Right lobe of liver (tissue), 6 donors: ENCODE results near the gene RPS19. TPM values are rescaled to one million over a fixed set of nuclear protein-coding genes. Genes with fewer than 3 reads are reported as not detected.

Experiments
- ATAC-seq, 4 donors: fragments of 200-7000 bp; cut with Tn5 transposase; one replicate each; pipeline ENCODE4 v1.9.1; 2020; ENCODE audit warnings: mild to moderate bottlenecking in 4 of 4, moderate library complexity in 4 of 4
- DNase-seq, 3 donors: peaks; one replicate each; pipeline ENCODE4 v3.0.0-alpha.2; 2020
- H3K27ac ChIP-seq, 3 donors: fragments of 200-600 bp; one replicate each; pipeline ENCODE4 v1.8.0; 2022
- H3K27me3 ChIP-seq, 2 donors: fragments of 200-600 bp; one replicate each; pipeline ENCODE4 v1.8.0; 2022
- H3K36me3 ChIP-seq, 4 donors: fragments of 200-600 bp; sonication (generic) in 1 of 4; one replicate each; pipeline versions ENCODE4 v1.5.1 to v1.8.0; 2017 to 2022; ENCODE audit warnings: control low read depth in 1 of 4
- H3K4me1 ChIP-seq, 4 donors: fragments of 200-600 bp; sonication (generic) in 1 of 4; one replicate each; pipeline versions ENCODE4 v1.5.1 to v1.8.0; 2017 to 2022; ENCODE audit warnings: control low read depth in 1 of 4
- H3K4me3 ChIP-seq, 3 donors: fragments of 200-600 bp; one replicate each; pipeline ENCODE4 v1.8.0; 2022
- H3K9me3 ChIP-seq, 4 donors: fragments of 200-600 bp; sonication (generic) in 1 of 4; one replicate each; pipeline versions ENCODE4 v1.5.1 to v1.8.0; 2017 to 2022; ENCODE audit warnings: control low read depth in 1 of 4
- POLR2A ChIP-seq: fragments of 450-650 bp; IDR thresholded peaks from one replicate; pipeline ENCODE4 v1.6.1; 2017; ENCODE audit warnings: antibody characterized with exemption, mild to moderate bottlenecking
- WGBS: methylation state at CpG from one replicate; pipeline ENCODE4 v1.1.6; 2018; ENCODE audit warnings: low coverage, low lambda C conversion rate; ENCODE audit not compliant: insufficient coverage; ENCODE audit errors: missing lambda C conversion rate; 5-methylcytosine and 5-hydroxymethylcytosine counted together
- intact Hi-C, 2 donors: fragments of 100-400 bp; cut with DNase I; formaldehyde crosslinking; loops; one replicate each; pipeline versions ENCODE4 v1.11.2 to v1.14.1; 2022
- total RNA-seq, 6 experiments: library from RNA; depleted of rRNA in 2 of 6; stranded (reverse); fragments of >200 nt in 2 of 6; fragmentation: NEBNext Ultra II Directional in 3 of 6; extraction: Animal tissue kit (Norgen Biotek cat#: 25700) in 3 of 6; gene quantifications; one replicate each; pipeline versions ENCODE4 v1.1.0 to v1.2.4, GENCODE V29; 2016 to 2023
- TF ChIP-seq, protein P1 (sequence below), 4 donors: fragments of 200-600 bp in 3 of 4; fragments of 450-650 bp in 1 of 4; IDR thresholded peaks; one replicate each; pipeline versions ENCODE4 v1.5.1 to v1.8.0; 2016 to 2022; ENCODE audit warnings: antibody characterized with exemption in 4 of 4, mild to moderate bottlenecking in 2 of 4
- donor health status: DM: no; HTN: yes; CAD: no.
- donor health status: DM: no; HTN: no; CAD: no.
- donor health status: DM: no; HTN: no; CAD: no.
- donor health status: DM: no; HTN: yes; CAD: no.
- donor health status: DM: no; HTN: yes; CAD: no.

Gene RPS19
- total RNA-seq, 6 experiments from 2014 or later, result 347 to 556 (median 499) TPM

DNA sequence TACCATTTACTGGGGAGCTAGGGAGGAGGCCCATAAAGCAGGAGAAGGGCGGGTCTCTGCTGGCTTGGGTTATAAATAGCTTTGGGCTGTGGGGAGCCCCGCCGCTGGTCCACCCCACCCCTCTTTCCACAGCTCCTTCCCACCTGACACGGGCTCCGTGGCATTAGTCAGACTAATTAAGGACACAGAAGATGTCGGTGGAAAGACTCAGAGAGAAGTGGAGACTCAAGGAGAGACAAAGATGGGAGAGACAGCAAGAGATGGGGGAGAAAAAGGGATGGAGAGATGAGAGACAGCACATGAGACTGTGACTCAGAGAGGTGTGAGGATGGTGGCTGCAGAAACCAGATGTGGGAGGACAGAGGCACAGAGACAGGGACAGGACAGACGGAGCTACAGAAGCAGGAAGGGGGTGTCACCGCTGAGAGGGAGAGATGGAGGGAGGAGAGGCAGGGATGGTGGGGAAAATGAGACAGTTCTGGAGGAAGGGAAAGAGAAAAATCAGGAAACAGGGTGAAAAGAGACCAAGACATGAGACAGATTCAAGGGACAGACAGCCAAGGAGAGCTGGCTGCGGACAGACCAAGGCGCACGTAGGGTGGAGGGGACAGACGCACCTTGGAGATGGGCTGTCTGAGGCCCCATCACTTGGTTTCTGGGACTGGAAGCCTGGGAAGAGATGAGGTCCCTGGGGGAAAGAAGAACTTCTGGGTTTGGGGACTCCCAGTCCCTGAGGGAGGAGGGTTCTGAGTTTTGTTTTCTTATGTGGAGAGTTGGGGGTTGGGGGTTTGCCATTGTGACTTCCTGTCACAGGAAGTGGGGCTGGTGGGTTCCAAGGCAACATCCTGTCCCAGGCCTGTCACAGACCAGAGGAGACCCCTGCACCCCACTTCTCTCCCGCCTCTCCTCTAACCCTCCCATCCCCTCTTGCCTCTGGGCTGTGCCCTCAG is 27.0 kb downstream of the RPS19 start:
- no peak overlapping the region for H3K27ac ChIP-seq
- 61% methylated on average over 11 of the region's 13 CpGs for WGBS
- peaks cover 0 to 8% (median 2%) of the 10 kb centered on the region in 4 donors for H3K4me1 ChIP-seq
- H3K27me3 ChIP-seq, result no peaks in the 10 kb centered on the region
- intact Hi-C loops, result no loop called here
- TF ChIP-seq POLR2A, result no peak
- TF ChIP-seq, protein P1, sequence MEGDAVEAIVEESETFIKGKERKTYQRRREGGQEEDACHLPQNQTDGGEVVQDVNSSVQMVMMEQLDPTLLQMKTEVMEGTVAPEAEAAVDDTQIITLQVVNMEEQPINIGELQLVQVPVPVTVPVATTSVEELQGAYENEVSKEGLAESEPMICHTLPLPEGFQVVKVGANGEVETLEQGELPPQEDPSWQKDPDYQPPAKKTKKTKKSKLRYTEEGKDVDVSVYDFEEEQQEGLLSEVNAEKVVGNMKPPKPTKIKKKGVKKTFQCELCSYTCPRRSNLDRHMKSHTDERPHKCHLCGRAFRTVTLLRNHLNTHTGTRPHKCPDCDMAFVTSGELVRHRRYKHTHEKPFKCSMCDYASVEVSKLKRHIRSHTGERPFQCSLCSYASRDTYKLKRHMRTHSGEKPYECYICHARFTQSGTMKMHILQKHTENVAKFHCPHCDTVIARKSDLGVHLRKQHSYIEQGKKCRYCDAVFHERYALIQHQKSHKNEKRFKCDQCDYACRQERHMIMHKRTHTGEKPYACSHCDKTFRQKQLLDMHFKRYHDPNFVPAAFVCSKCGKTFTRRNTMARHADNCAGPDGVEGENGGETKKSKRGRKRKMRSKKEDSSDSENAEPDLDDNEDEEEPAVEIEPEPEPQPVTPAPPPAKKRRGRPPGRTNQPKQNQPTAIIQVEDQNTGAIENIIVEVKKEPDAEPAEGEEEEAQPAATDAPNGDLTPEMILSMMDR (IDR thresholded peaks at IDR 0.05), result no peak
- peaks cover 0 to 6% (median 2%) of the 10 kb centered on the region in 4 donors for H3K36me3 ChIP-seq
- H3K9me3 ChIP-seq, result no peaks in the 10 kb centered on the region
- no peak for DNase-seq
- ATAC-seq, result no peak
- H3K4me3 ChIP-seq, result no peak overlapping the region

DNA sequence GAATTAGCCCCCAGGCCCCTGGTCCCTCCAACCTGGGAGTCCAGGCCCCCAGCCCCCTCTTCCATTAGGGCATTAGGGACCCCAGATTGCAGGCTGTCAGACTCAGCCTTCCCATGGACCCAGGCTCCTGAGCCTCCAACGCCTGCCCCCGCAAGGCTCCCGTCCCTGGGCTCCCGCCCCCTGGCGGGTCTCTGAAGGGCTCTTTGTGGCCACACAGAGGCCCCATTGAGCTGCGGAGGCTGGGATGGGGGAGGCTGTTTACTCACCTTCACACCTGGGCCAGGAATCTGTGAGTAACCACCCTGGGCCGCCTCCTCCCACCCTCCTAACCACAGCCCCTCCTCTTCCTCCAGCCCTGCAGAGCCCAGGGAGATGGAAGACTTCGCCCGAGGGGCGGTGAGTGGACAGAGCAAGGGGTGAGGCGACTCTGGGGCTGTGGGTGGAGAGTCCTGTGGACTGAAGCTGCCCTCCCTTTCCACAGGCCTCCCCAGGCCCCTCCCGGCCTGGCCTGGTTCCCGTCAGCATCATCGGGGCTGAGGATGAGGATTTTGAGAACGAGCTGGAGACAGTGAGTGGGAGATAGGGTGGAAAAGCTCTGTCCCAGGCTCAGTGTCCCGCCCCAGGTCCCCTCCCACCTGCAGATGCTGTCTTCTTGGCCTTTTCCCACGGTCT is 27.8 kb downstream of the RPS19 start:
- peaks cover 0 to 8% (median 2%) of the 10 kb centered on the region in 4 donors for H3K4me1 ChIP-seq
- intact Hi-C loops, result no loop called here
- TF ChIP-seq, protein P1 (IDR thresholded peaks at IDR 0.05), result no peak
- no peak for TF ChIP-seq POLR2A
- DNase-seq (peak in 1 of 3 donors; percentile 64), ATAC-seq (no peak)
- no peaks in the 10 kb centered on the region for H3K9me3 ChIP-seq
- no peak overlapping the region for H3K27ac ChIP-seq
- no peak overlapping the region for H3K4me3 ChIP-seq
- WGBS, result 65% methylated on average over 4 of the region's 17 CpGs
- peaks cover 0 to 6% (median 4%) of the 10 kb centered on the region in 4 donors for H3K36me3 ChIP-seq
- H3K27me3 ChIP-seq, result no peaks in the 10 kb centered on the region

DNA sequence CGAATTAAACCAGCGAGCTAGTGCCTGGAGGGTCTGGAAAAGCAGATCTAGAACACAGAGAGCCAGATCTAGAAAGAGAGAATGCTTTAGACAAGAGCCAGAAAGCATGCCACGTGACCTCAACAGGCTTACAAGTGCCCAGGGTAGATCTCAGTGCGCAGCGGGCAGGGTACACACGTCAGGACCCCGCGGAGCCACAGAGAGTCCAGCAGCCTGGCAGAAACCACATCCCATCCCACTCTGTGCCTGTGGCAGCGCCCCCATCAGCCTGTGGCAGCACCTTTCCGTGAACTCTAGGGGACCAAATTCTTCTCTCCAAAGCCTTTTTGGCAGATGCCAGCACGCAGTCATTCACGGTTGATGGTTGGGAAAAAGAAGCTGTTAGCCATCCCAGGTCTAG is 28.9 kb downstream of the RPS19 start:
- ATAC-seq (no peak), DNase-seq (no peak)
- 94% methylated on average over 3 of the region's 12 CpGs for WGBS
- no peak overlapping the region for H3K4me3 ChIP-seq
- no peaks in the 10 kb centered on the region for H3K27me3 ChIP-seq
- H3K36me3 ChIP-seq, result peaks cover 0 to 6% (median 4%) of the 10 kb centered on the region in 4 donors
- H3K27ac ChIP-seq, result no peak overlapping the region
- TF ChIP-seq POLR2A, result no peak
- TF ChIP-seq, protein P1 (IDR thresholded peaks at IDR 0.05), result no peak
- intact Hi-C loops, result no loop called here
- H3K4me1 ChIP-seq, result peaks cover 0 to 8% (median 2%) of the 10 kb centered on the region in 4 donors
- no peaks in the 10 kb centered on the region for H3K9me3 ChIP-seq

DNA sequence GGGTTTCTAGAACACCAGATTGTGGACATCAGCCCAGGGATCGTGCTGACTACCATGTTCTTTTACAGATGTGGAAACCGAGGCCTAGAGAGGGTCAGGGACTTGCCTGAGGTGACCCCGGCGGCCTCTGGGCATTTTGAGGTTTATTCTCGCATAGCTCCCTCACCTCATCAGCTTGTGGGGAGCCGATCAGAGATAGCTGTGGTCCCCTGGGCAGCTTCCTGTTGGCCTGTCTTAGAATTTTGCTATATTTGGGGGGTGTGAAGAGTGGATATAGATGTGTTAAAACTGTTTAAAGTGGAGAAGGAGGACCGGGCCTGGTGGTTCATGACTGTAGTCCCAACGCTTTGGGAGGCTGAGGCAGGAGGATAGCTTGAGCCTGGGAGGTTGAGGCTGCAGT is 29.8 kb downstream of the RPS19 start:
- Histone ChIP-seq H3K36me3 (peaks cover 0 to 10% (median 6%) of the 10 kb centered on the region in 4 donors), H3K27me3 (no peaks in the 10 kb centered on the region), H3K4me3 (no peak overlapping the region), H3K4me1 (peaks cover 0 to 5% (median 2%) of the 10 kb centered on the region in 4 donors), H3K27ac (no peak overlapping the region), H3K9me3 (no peaks in the 10 kb centered on the region)
- intact Hi-C loops, result no loop called here
- DNase-seq (no peak), ATAC-seq (no peak)
- WGBS, result 95% methylated on average over 2 of the region's 8 CpGs
- TF ChIP-seq, protein P1 (IDR thresholded peaks at IDR 0.05), result no peak
- TF ChIP-seq POLR2A, result no peak
